A549 (cell line): ENCODE data around the gene ZNF532. TPM values are rescaled to one million over a fixed set of nuclear protein-coding genes. Genes with fewer than 3 reads are reported as not detected.
A peak's percentile ranks its signal among the peaks of the same experiment; 100 is the strongest.

Experiments
- ATAC-seq, 2 experiments: fragments of 200-7000 bp in 1 of 2; fragments of >200 bp in 1 of 2; cut with Nextera tagmentation in 1 of 2; cut with Tn5 transposase in 1 of 2; 3 replicates each; pipeline versions ENCODE4 v1.8.0 to v1.9.1; 2018 to 2020; ENCODE audit warnings: mild to moderate bottlenecking in 1 of 2, moderate library complexity in 1 of 2
- CTCF ChIA-PET: fragments of 300-600 bp; sonication (Branson Sonifier 250); formaldehyde crosslinking; extraction: SDS; loops from one replicate; lab custom pipeline; 2021; ENCODE audit warnings: antibody characterized with exemption, inconsistent platforms; lab: Yijun Ruan, JAX
- POLR2A ChIA-PET: fragments of 350-600 bp; formaldehyde crosslinking; extraction: SDS; loops from one replicate; lab custom pipeline; 2021; ENCODE audit warnings: antibody characterized with exemption, inconsistent platforms; lab: Yijun Ruan, JAX
- DNase-seq, 2 experiments: peaks; one replicate each; pipeline versions ENCODE4 v3.0.0 to v3.0.0-alpha.2; 2011 to 2016; ENCODE audit warnings: low read depth in 1 of 2, low spot score in 1 of 2
- FAIRE-seq: peaks from 2 replicates; lab custom pipeline; 2011; peaks lifted over from hg19 to GRCh38; lab: Jason Lieb, UNC
- H3K27ac ChIP-seq, 2 experiments: fragments of >200 bp; sonication (Bioruptor Twin); formaldehyde crosslinking; 3 replicates each; pipeline ENCODE4 v1.5.1; 2016 to 2017
- H3K4me1 ChIP-seq: fragments of >200 bp; sonication (Bioruptor Twin); formaldehyde crosslinking; 3 replicates; pipeline ENCODE4 v1.6.1; 2016
- H3K4me2 ChIP-seq: fragments of >200 bp; sonication (Bioruptor Twin); formaldehyde crosslinking; 3 replicates; pipeline ENCODE4 v1.6.1; 2016
- H3K4me3 ChIP-seq: fragments of >200 bp; sonication (Bioruptor Twin); formaldehyde crosslinking; 3 replicates; pipeline ENCODE4 v1.5.1; 2016
- H3K9me3 ChIP-seq: fragments of >200 bp; sonication (Bioruptor Twin); formaldehyde crosslinking; 3 replicates; pipeline ENCODE4 v1.6.1; 2016
- CBX2 ChIP-seq: fragments of 200-600 bp; sonication (generic); IDR thresholded peaks from 2 replicates; pipeline ENCODE4 v1.6.1; 2016; ENCODE audit warnings: low read depth, mild to moderate bottlenecking, borderline replicate concordance
- CEBPB ChIP-seq, 2 experiments: fragments of >200 bp in 1 of 2; sonication (Bioruptor Twin) in 1 of 2; formaldehyde crosslinking in 1 of 2; IDR thresholded peaks; 2 replicates each; pipeline ENCODE4 v1.6.1; 2012 to 2016
- CHD2 ChIP-seq: fragments of 150-350 bp; IDR thresholded peaks from 2 replicates; pipeline ENCODE4 v1.6.1; 2014; ENCODE audit warnings: low read length; ENCODE audit not compliant: partially characterized antibody
- E2F6 ChIP-seq: IDR thresholded peaks from 2 replicates; pipeline ENCODE4 v1.6.1; 2012; ENCODE audit warnings: low read depth, borderline replicate concordance
- ELK1 ChIP-seq: fragments of 150-350 bp; IDR thresholded peaks from 2 replicates; pipeline ENCODE4 v1.6.1; 2014; ENCODE audit warnings: low read depth, mild to moderate bottlenecking, low read length
- EP300 ChIP-seq, 2 experiments: fragments of >200 bp; sonication (Bioruptor Twin); formaldehyde crosslinking; IDR thresholded peaks; 2 replicates in 1 of 2; 3 replicates in 1 of 2; pipeline ENCODE4 v1.6.1; 2016 to 2017
- ESRRA ChIP-seq: fragments of 150-350 bp; IDR thresholded peaks from 2 replicates; pipeline ENCODE4 v1.6.1; 2014; ENCODE audit warnings: mild to moderate bottlenecking, low read length, borderline replicate concordance
- HDAC2 ChIP-seq: fragments of 200-600 bp; sonication (generic); IDR thresholded peaks from 2 replicates; pipeline ENCODE4 v1.6.1; 2016
- HOXB13 ChIP-seq: fragments of 250-450 bp; sonication (Bioruptor Pico); IDR thresholded peaks from 2 replicates; pipeline ENCODE4 v1.5.0; 2020; ENCODE audit warnings: low read depth, mild to moderate bottlenecking, moderate library complexity
- JUN ChIP-seq, 2 experiments: fragments of >200 bp; sonication (Bioruptor Twin); formaldehyde crosslinking; IDR thresholded peaks; 2 replicates in 1 of 2; 3 replicates in 1 of 2; pipeline ENCODE4 v1.6.1; 2016 to 2017
- JUNB ChIP-seq: fragments of >200 bp; sonication (Bioruptor Twin); formaldehyde crosslinking; IDR thresholded peaks from 2 replicates; pipeline ENCODE4 v1.6.1; 2016
- KDM1A ChIP-seq: fragments of 200-600 bp; sonication (generic); IDR thresholded peaks from 2 replicates; pipeline ENCODE4 v1.6.1; 2016; ENCODE audit warnings: low read depth, mild to moderate bottlenecking
- MAX ChIP-seq: IDR thresholded peaks from 2 replicates; pipeline ENCODE4 v1.6.1; 2012
- MAZ ChIP-seq: fragments of 150-350 bp; IDR thresholded peaks from 2 replicates; pipeline ENCODE4 v1.6.1; 2014; ENCODE audit warnings: antibody characterized with exemption, low read depth, low read length, borderline replicate concordance
- MYC ChIP-seq: IDR thresholded peaks from 2 replicates; pipeline ENCODE4 v1.6.1; 2012; ENCODE audit warnings: mild to moderate bottlenecking, inconsistent platforms, low read length, improper control_type of control experiment, borderline replicate concordance
- NPAS2 ChIP-seq: fragments of 250-450 bp; sonication (Bioruptor Pico); IDR thresholded peaks from 2 replicates; pipeline ENCODE4 v1.8.0; 2022; ENCODE audit warnings: mild to moderate bottlenecking, moderate library complexity, borderline replicate concordance
- NR3C1 ChIP-seq: fragments of >200 bp; sonication (Bioruptor Twin); formaldehyde crosslinking; IDR thresholded peaks from 3 replicates; pipeline ENCODE4 v1.6.1; 2017
- PHF8 ChIP-seq: fragments of 200-600 bp; sonication (generic); IDR thresholded peaks from 2 replicates; pipeline ENCODE4 v1.6.1; 2016; ENCODE audit warnings: low read depth, mild to moderate bottlenecking, antibody characterized with exemption, moderate library complexity, borderline replicate concordance
- RARB ChIP-seq: fragments of 250-450 bp; sonication (Bioruptor Pico); IDR thresholded peaks from 2 replicates; pipeline ENCODE4 v1.8.0; 2021; ENCODE audit warnings: mild to moderate bottlenecking, moderate library complexity
- RFX5 ChIP-seq: fragments of 450-650 bp; IDR thresholded peaks from 2 replicates; pipeline ENCODE4 v1.7.1; 2014; ENCODE audit warnings: antibody characterized with exemption, mild to moderate bottlenecking, moderate library complexity
- TFCP2L1 ChIP-seq: fragments of 250-450 bp; sonication (Bioruptor Pico); IDR thresholded peaks from 2 replicates; pipeline ENCODE4 v1.5.0; 2021; ENCODE audit warnings: mild to moderate bottlenecking
- ZFP36 ChIP-seq: fragments of 450-650 bp; IDR thresholded peaks from 2 replicates; pipeline ENCODE4 v1.6.1; 2014; ENCODE audit warnings: borderline replicate concordance; ENCODE audit not compliant: partially characterized antibody
- ZSCAN20 ChIP-seq: fragments of 250-450 bp; sonication (Bioruptor Pico); IDR thresholded peaks from 2 replicates; pipeline ENCODE4 v1.8.0; 2022; ENCODE audit warnings: mild to moderate bottlenecking, moderate library complexity
- WGBS: methylation state at CpG from one replicate; pipeline ENCODE4 v1.1.6; 2017; ENCODE audit errors: missing lambda C conversion rate; 5-methylcytosine and 5-hydroxymethylcytosine counted together
- polyA plus RNA-seq, 4 experiments: library from polyadenylated mRNA; depleted of rRNA in 3 of 4; stranded (reverse); fragments of >200 nt; fragmentation: RNase III in 1 of 4; extraction: RNeasy Plus Mini Kit Qiagen cat#74134 plus additional on column Dnase treatment in 1 of 4; gene quantifications; 2 replicates in 3 of 4; 3 replicates in 1 of 4; pipeline ENCODE4 v1.2.3, GENCODE V29; 2011 to 2017
- TF ChIP-seq, protein P1 (sequence below): fragments of 200-600 bp; sonication (generic); IDR thresholded peaks from 2 replicates; pipeline ENCODE4 v1.6.1; 2016; ENCODE audit warnings: antibody characterized with exemption, mild to moderate bottlenecking, moderate library complexity
- TF ChIP-seq, protein P2 (sequence below): fragments of >200 bp; sonication (Bioruptor Twin); formaldehyde crosslinking; IDR thresholded peaks from 3 replicates; pipeline ENCODE4 v1.6.1; 2016

The ZNF532 gene
- polyA plus RNA-seq, 2 of the 4 experiments (the other 2 are of a cell fraction), result 26.8 to 64.6 TPM

DNA sequence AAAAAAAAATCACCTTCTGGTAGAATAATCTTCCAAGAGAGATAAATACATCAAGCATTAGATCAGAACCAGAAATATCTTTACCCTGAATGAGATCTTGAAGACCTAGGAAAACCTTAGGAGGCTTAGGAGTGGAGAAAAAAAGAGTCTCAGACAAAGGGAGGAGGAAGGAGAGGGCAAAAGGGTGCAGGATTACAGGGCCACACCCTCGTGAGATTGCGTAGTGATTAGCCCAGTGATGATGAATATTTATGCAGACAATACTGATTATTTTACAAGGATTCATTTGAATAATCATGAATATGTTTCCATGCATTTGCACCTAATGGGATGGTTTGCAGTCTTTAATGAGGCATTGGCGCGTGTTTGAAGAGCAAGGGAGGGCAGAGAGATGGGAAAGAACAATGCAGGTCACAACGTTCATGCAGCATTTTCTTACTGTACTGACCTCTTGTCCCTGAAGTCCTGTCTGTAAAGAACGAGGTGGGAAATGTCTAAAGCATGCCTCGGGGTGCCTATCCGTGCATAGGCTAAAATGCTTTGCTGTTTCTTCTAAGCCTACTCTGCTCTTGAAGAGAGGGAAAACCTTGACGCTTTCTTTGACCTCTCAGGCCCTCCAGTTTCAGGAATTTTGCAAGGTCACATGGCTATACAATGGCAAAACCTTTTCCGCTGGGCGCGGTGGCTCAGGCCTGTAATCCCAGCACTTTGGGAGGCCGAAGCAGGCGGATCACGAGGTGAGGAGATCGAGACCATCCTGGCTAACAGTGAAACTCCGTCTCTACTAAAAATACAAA lies 18.6 kb upstream of the ZNF532 start:
- WGBS, result 74% methylated on average over 17 of the region's 17 CpGs
- Histone ChIP-seq H3K4me3 (no peak overlapping the region), H3K4me1 (peaks cover 27% of the 10 kb centered on the region), H3K9me3 (no peaks in the 10 kb centered on the region), H3K4me2 (no peak overlapping the region), H3K27ac (peak overlapping the region in 1 of 2 experiments; percentile 31; a peak in 1 of 6 replicates)
- FAIRE-seq, result no peak
- POLR2A ChIA-PET, result no interaction called here
- DNase-seq, result no peak
- TF ChIP-seq, protein P1, sequence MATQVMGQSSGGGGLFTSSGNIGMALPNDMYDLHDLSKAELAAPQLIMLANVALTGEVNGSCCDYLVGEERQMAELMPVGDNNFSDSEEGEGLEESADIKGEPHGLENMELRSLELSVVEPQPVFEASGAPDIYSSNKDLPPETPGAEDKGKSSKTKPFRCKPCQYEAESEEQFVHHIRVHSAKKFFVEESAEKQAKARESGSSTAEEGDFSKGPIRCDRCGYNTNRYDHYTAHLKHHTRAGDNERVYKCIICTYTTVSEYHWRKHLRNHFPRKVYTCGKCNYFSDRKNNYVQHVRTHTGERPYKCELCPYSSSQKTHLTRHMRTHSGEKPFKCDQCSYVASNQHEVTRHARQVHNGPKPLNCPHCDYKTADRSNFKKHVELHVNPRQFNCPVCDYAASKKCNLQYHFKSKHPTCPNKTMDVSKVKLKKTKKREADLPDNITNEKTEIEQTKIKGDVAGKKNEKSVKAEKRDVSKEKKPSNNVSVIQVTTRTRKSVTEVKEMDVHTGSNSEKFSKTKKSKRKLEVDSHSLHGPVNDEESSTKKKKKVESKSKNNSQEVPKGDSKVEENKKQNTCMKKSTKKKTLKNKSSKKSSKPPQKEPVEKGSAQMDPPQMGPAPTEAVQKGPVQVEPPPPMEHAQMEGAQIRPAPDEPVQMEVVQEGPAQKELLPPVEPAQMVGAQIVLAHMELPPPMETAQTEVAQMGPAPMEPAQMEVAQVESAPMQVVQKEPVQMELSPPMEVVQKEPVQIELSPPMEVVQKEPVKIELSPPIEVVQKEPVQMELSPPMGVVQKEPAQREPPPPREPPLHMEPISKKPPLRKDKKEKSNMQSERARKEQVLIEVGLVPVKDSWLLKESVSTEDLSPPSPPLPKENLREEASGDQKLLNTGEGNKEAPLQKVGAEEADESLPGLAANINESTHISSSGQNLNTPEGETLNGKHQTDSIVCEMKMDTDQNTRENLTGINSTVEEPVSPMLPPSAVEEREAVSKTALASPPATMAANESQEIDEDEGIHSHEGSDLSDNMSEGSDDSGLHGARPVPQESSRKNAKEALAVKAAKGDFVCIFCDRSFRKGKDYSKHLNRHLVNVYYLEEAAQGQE, result no peak
- TF ChIP-seq ELK1 (no peak), HOXB13 (CRISPR knock-in tag) (no peak), ZSCAN20 (CRISPR knock-in tag) (no peak), HDAC2 (no peak), ZFP36 (no peak), NR3C1 (no peak), PHF8 (no peak), JUN (IDR thresholded peaks at IDR 0.05) (no peak), RARB (CRISPR knock-in tag) (no peak), RFX5 (no peak), CHD2 (no peak), MYC (no peak)
- TF ChIP-seq, protein P2, sequence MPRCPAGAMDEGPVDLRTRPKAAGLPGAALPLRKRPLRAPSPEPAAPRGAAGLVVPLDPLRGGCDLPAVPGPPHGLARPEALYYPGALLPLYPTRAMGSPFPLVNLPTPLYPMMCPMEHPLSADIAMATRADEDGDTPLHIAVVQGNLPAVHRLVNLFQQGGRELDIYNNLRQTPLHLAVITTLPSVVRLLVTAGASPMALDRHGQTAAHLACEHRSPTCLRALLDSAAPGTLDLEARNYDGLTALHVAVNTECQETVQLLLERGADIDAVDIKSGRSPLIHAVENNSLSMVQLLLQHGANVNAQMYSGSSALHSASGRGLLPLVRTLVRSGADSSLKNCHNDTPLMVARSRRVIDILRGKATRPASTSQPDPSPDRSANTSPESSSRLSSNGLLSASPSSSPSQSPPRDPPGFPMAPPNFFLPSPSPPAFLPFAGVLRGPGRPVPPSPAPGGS, result no peak
- CTCF ChIA-PET, result no interaction called here
- no peak for ATAC-seq

- FAIRE-seq (no peak), ATAC-seq (no peak), DNase-seq (no peak)
- 96% methylated on average over 29 of the region's 29 CpGs for WGBS
- Histone ChIP-seq H3K4me1 (peaks cover 27% of the 10 kb centered on the region), H3K9me3 (no peaks in the 10 kb centered on the region), H3K27ac (peak overlapping the region in 1 of 2 experiments; percentile 47; a peak in 1 of 6 replicates), H3K4me3 (no peak overlapping the region), H3K4me2 (no peak overlapping the region)
- TF ChIP-seq MAX (no peak), PHF8 (no peak), CBX2 (no peak), JUN (IDR thresholded peaks at IDR 0.05) (no peak), EP300 (IDR thresholded peaks at IDR 0.05) (no peak), E2F6 (no peak), CEBPB (IDR thresholded peaks at IDR 0.05) (no peak), KDM1A (no peak), JUNB (no peak), TFCP2L1 (no peak), NPAS2 (CRISPR knock-in tag) (no peak), CHD2 (no peak), ESRRA (no peak), MAZ (no peak)
- ChIA-PET POLR2A (no interaction called here), CTCF (interaction anchor here (1.1 to 1.3 kb wide), 2 partner anchors 65 to 66 kb away, joined by 3 read pairs; no protein-coding TSS in a partner anchor)
Observed at GRCh38 chr18:58847383-58848071, 17.1 kb upstream of the ZNF532 start.
